ENCODE measurements around the gene TRAF3IP1. TPM values are rescaled to one million over a fixed set of nuclear protein-coding genes. Genes with fewer than 3 reads are reported as not detected.
A peak's percentile ranks its signal among the peaks of the same experiment; 100 is the strongest.
"Not testable (repeated sequence)": the region's sequence is repeated elsewhere in the genome, so short reads cannot be mapped to it uniquely, and the experiment has no call there.

The TRAF3IP1 gene
- total RNA-seq, 1 experiment from 2014 or later: 8.2 TPM

GRCh38 chr2:238322001-238322411, 1.7 kb downstream of the TRAF3IP1 start:
- POLR2A ChIA-PET (ENCODE audit: unreplicated experiment): no interaction called here
- CTCF ChIA-PET: no interaction called here
- no TSS peak for BruUV-seq (replicated peaks)
- Histone ChIP-seq H3K9ac (ENCODE audit: low read length) (no peak overlapping the region), H4K20me1 (ENCODE audit: low read length) (no peaks in the 10 kb centered on the region; the same call in 1 of the 2 replicates), H3K4me2 (ENCODE audit: low read length) (peak overlapping the region; percentile 94), H3K4me1 (ENCODE audit: insufficient read depth, low read length) (0 out of 2 replicates have a peak, but pooled peaks cover 7% of the 10 kb centered on the region), H3K36me3 (ENCODE audit: low read depth, low read length) (peaks cover 1% of the 10 kb centered on the region; the same call in 1 of the 2 replicates), H3K79me2 (ENCODE audit: low read length) (peaks cover 31% of the 10 kb centered on the region), H3F3A (ENCODE audit: low read length, unreplicated experiment) (no peaks in the 10 kb centered on the region), H3K4me3 (ENCODE audit: low read length) (peak overlapping the region; percentile 78; the same call in 1 of the 2 replicates), H3K9me3 (ENCODE audit: low read length) (no peaks in the 10 kb centered on the region), H2AFZ (ENCODE audit: low read length) (no peak overlapping the region), H3K27ac (ENCODE audit: low read length) (no peak overlapping the region), H3K27me3 (ENCODE audit: low read length) (no peaks in the 10 kb centered on the region), H3K9me2 (replicated peaks; ENCODE audit: low read length) (no peaks in the 10 kb centered on the region)
- ATAC-seq: no peak
- TF ChIP-seq CTCF (conservative IDR thresholded peaks at IDR 0.05; ENCODE audit: low read depth, low read length) (no peak), EZH2phosphoT487 (IDR thresholded peaks at IDR 0.05; ENCODE audit: borderline replicate concordance, low read length) (no peak), EZH2 (IDR thresholded peaks at IDR 0.05; ENCODE audit: low read length, unreplicated experiment) (no peak)
- no peak for DNase-seq
- intact Hi-C loops (cut with micrococcal nuclease): loop anchor here (5.0 kb wide), 1 partner anchor 65 kb away; no protein-coding TSS in a partner anchor

GRCh38 chr2:238324248-238324647, 3.9 kb downstream of the TRAF3IP1 start:
- H3K4me3 ChIP-seq (ENCODE audit: low read length); H3K4me2 ChIP-seq (ENCODE audit: low read length); DNase-seq; H3K9ac ChIP-seq (ENCODE audit: low read length); H3K36me3 ChIP-seq (ENCODE audit: low read depth, low read length); H3K27me3 ChIP-seq (ENCODE audit: low read length); CTCF ChIA-PET; H4K20me1 ChIP-seq (ENCODE audit: low read length); H3K9me2 ChIP-seq (replicated peaks; ENCODE audit: low read length); H3K4me1 ChIP-seq (ENCODE audit: insufficient read depth, low read length); H2AFZ ChIP-seq (ENCODE audit: low read length); H3K9me3 ChIP-seq (ENCODE audit: low read length); ATAC-seq; BruUV-seq (replicated peaks); POLR2A ChIA-PET (ENCODE audit: unreplicated experiment); H3F3A ChIP-seq (ENCODE audit: low read length, unreplicated experiment); H3K27ac ChIP-seq (ENCODE audit: low read length): not testable (repeated sequence)
- peaks cover 31% of the 10 kb centered on the region for H3K79me2 ChIP-seq (ENCODE audit: low read length)
- intact Hi-C loops (cut with micrococcal nuclease): loop anchor here (5.0 kb wide), 1 partner anchor 67 kb away; no protein-coding TSS in a partner anchor

GRCh38 chr2:238325694-238326093, 5.4 kb downstream of the TRAF3IP1 start:
- BruUV-seq (replicated peaks): no TSS peak

More at GRCh38 chr2:238325694-238326093, 5.4 kb downstream of the TRAF3IP1 start:
- Histone ChIP-seq H3K27me3 (ENCODE audit: low read length) (no peaks in the 10 kb centered on the region), H3K27ac (ENCODE audit: low read length) (no peak overlapping the region), H3K4me3 (ENCODE audit: low read length) (no peak overlapping the region), H3K9ac (ENCODE audit: low read length) (no peak overlapping the region), H3F3A (ENCODE audit: low read length, unreplicated experiment) (no peaks in the 10 kb centered on the region), H4K20me1 (ENCODE audit: low read length) (no peaks in the 10 kb centered on the region; the same call in 1 of the 2 replicates), H3K79me2 (ENCODE audit: low read length) (peaks cover 31% of the 10 kb centered on the region), H3K36me3 (ENCODE audit: low read depth, low read length) (peaks cover 4% of the 10 kb centered on the region; the same call in 1 of the 2 replicates), H3K9me2 (replicated peaks; ENCODE audit: low read length) (no peaks in the 10 kb centered on the region), H3K4me2 (ENCODE audit: low read length) (no peak overlapping the region), H3K4me1 (ENCODE audit: insufficient read depth, low read length) (0 out of 2 replicates have a peak, but pooled peaks cover 7% of the 10 kb centered on the region), H2AFZ (ENCODE audit: low read length) (no peak overlapping the region), H3K9me3 (ENCODE audit: low read length) (no peaks in the 10 kb centered on the region)
- TF ChIP-seq EZH2phosphoT487 (IDR thresholded peaks at IDR 0.05; ENCODE audit: borderline replicate concordance, low read length) (no peak), CTCF (conservative IDR thresholded peaks at IDR 0.05; ENCODE audit: low read depth, low read length) (no peak)
- ChIA-PET CTCF (no interaction called here), POLR2A (ENCODE audit: unreplicated experiment) (no interaction called here)
- ATAC-seq (no peak), DNase-seq (no peak)
- intact Hi-C loops (cut with micrococcal nuclease): no loop called here
